Esophagus squamous epithelium (tissue), 4 donors: ENCODE data around the gene DHX8.

ENCODE experiments used
- POLR2A ChIP-seq, 4 donors: fragments of 450-650 bp; IDR thresholded peaks; one replicate each; pipeline ENCODE4 v1.6.1; 2017; ENCODE audit warnings: antibody characterized with exemption in 4 of 4, mild to moderate bottlenecking in 4 of 4, moderate library complexity in 3 of 4
- TF ChIP-seq, protein P1 (sequence below), 6 experiments: fragments of 450-650 bp in 4 of 6; fragments of 200-600 bp in 2 of 6; sonication (generic) in 2 of 6; IDR thresholded peaks; one replicate each; pipeline ENCODE4 v1.5.1; 2016 to 2019; ENCODE audit warnings: antibody characterized with exemption in 6 of 6, mild to moderate bottlenecking in 4 of 6, moderate library complexity in 4 of 6

DNA sequence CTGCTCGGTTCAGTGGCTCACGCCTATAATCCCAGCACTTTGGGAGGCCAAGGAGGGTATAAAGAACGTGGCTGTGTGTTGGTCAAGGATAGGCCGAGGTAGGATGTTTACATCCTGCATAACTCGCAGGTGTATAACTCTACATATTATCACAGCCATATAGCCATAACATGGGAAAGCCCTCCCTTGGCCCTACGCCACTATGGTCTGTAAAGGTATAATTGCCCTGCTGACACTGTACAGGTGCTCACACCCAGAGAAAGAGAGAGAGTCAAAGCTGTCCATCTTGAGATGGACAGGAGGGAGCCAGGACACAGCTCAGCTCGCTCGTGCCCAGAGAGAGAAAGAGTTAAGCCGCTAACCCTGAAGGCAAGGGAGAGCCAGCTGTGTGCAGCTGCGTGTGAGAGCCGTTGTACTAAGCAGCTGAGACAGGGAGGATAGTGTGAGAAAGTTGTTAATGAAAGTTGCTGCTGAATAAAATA lies 30.4 kb upstream of the DHX8 start:
- TF ChIP-seq, protein P1, sequence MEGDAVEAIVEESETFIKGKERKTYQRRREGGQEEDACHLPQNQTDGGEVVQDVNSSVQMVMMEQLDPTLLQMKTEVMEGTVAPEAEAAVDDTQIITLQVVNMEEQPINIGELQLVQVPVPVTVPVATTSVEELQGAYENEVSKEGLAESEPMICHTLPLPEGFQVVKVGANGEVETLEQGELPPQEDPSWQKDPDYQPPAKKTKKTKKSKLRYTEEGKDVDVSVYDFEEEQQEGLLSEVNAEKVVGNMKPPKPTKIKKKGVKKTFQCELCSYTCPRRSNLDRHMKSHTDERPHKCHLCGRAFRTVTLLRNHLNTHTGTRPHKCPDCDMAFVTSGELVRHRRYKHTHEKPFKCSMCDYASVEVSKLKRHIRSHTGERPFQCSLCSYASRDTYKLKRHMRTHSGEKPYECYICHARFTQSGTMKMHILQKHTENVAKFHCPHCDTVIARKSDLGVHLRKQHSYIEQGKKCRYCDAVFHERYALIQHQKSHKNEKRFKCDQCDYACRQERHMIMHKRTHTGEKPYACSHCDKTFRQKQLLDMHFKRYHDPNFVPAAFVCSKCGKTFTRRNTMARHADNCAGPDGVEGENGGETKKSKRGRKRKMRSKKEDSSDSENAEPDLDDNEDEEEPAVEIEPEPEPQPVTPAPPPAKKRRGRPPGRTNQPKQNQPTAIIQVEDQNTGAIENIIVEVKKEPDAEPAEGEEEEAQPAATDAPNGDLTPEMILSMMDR (IDR thresholded peaks at IDR 0.05) = no peak
- TF ChIP-seq POLR2A (IDR thresholded peaks at IDR 0.05) = no peak
